ENCODE data around the gene SENP1. TPM values are rescaled to one million over a fixed set of nuclear protein-coding genes. Genes with fewer than 3 reads are reported as not detected.

The SENP1 gene
- polyA plus RNA-seq, 1 donor from 2014 or later: 14.0 TPM

DNA sequence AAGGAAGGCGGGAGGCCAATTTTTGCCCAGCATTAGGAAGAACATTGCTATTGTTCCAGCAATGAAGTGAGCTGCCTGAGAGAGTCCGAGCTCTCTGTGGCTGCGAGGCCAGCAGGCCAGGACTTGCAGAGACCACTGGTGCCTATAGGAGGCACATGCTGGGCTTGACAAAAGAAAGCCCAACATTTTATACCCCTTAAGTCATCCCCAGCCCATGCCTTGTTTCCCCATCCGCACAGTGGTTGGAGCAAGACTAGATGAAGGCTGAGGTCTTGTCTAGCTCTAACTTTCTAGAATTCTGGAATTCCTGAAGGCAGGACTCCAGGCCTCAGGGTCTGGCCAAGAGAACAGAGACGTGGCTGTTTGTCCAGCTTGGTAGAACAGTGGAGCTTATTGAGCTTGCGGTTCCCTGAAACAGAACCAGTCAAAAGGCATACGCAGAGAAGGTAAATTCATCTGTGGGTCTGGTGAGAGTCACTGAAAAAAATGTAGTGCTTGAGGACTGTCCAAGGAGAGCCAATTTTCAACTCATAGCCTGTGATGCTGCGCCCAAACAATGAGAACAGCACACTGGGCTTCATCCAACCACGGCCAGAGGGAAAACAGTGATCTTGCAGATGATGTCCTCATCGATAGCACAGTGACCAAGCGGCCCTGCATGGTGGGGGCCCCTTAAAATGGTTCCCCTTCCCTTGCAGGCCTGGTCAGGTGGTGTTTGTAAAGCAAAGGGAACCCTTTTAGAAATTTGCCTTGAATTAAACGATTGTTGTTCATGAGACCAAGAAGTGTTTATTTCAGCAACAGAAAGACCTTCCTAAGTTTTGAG lies 74.5 kb downstream of the SENP1 start:
- Histone ChIP-seq H4K20me1 (ENCODE audit: insufficient read depth) (no peaks in the 10 kb centered on the region), H3F3A (ENCODE audit: insufficient read depth, low read length, poor library complexity, severe bottlenecking) (no peaks in the 10 kb centered on the region), H3K9ac (ENCODE audit: low read length) (no peak overlapping the region), H3K9me3 (ENCODE audit: low read length) (no peaks in the 10 kb centered on the region), H3K79me2 (replicated peaks; ENCODE audit: insufficient read depth, low read length) (no peaks in the 10 kb centered on the region), H3K4me3 (ENCODE audit: low read length) (no peak overlapping the region), H3K27me3 (ENCODE audit: insufficient read depth, low read depth, low read length) (no peaks in the 10 kb centered on the region), H3K27ac (ENCODE audit: low read length) (no peak overlapping the region), H3K9me2 (ENCODE audit: insufficient read depth, low read length) (no peaks in the 10 kb centered on the region), H3K4me2 (ENCODE audit: low read length) (no peak overlapping the region), H3K36me3 (ENCODE audit: insufficient read depth, low read length) (no peaks in the 10 kb centered on the region), H2AFZ (ENCODE audit: low read depth, low read length) (no peak overlapping the region)
- no peak for TF ChIP-seq TAF1 (IDR thresholded peaks at IDR 0.05; ENCODE audit: low read depth)
- no peak for TF ChIP-seq REST (IDR thresholded peaks at IDR 0.05; ENCODE audit: borderline replicate concordance)
- no peak for TF ChIP-seq EP300 (conservative IDR thresholded peaks at IDR 0.05; ENCODE audit: poor library complexity, severe bottlenecking)
- TF ChIP-seq EZH2 (IDR thresholded peaks at IDR 0.05; ENCODE audit: borderline replicate concordance, insufficient read depth, low read length, poor library complexity, severe bottlenecking): no peak
- no peak for TF ChIP-seq SMC3 (conservative IDR thresholded peaks at IDR 0.05; ENCODE audit: poor library complexity)
- no peak for TF ChIP-seq POLR2AphosphoS5 (IDR thresholded peaks at IDR 0.05)
- no peak for TF ChIP-seq RAD21 (conservative IDR thresholded peaks at IDR 0.05)
- no peak for TF ChIP-seq MXI1 (conservative IDR thresholded peaks at IDR 0.05; ENCODE audit: poor library complexity, severe bottlenecking)
- TF ChIP-seq, protein P1, sequence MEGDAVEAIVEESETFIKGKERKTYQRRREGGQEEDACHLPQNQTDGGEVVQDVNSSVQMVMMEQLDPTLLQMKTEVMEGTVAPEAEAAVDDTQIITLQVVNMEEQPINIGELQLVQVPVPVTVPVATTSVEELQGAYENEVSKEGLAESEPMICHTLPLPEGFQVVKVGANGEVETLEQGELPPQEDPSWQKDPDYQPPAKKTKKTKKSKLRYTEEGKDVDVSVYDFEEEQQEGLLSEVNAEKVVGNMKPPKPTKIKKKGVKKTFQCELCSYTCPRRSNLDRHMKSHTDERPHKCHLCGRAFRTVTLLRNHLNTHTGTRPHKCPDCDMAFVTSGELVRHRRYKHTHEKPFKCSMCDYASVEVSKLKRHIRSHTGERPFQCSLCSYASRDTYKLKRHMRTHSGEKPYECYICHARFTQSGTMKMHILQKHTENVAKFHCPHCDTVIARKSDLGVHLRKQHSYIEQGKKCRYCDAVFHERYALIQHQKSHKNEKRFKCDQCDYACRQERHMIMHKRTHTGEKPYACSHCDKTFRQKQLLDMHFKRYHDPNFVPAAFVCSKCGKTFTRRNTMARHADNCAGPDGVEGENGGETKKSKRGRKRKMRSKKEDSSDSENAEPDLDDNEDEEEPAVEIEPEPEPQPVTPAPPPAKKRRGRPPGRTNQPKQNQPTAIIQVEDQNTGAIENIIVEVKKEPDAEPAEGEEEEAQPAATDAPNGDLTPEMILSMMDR (IDR thresholded peaks at IDR 0.05; ENCODE audit: poor library complexity, severe bottlenecking): no peak

DNA sequence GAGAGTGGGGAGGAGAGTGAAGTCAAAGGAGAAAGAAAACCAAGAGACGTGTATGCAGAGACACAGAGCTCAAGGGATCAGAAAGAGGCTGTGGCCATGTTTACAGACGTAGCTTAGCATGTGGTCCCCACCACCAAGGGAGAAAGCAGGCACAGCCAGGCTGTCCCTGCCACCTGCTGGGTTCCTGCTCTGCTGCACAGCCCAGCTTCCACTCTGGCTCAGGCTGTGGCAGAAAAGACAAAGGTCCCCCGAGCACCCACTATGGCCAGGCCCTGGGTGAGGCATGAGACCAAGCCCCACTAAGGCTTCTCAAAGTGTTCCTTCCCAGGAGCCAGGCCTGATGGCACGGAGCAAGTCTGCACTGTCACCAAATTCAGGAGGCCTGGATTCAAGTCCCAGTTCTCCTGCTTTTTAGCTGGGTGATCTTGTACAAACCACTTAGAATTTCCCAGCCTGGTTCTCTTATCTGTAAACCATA lies 75.7 kb downstream of the SENP1 start:
- Histone ChIP-seq H3K36me3 (ENCODE audit: insufficient read depth, low read length) (no peaks in the 10 kb centered on the region), H3K79me2 (replicated peaks; ENCODE audit: insufficient read depth, low read length) (no peaks in the 10 kb centered on the region), H2AFZ (ENCODE audit: low read depth, low read length) (no peak overlapping the region), H3K27ac (ENCODE audit: low read length) (no peak overlapping the region), H3K27me3 (ENCODE audit: insufficient read depth, low read depth, low read length) (no peaks in the 10 kb centered on the region), H3K9ac (ENCODE audit: low read length) (no peak overlapping the region), H3K4me3 (ENCODE audit: low read length) (no peak overlapping the region), H4K20me1 (ENCODE audit: insufficient read depth) (no peaks in the 10 kb centered on the region), H3K9me3 (ENCODE audit: low read length) (no peaks in the 10 kb centered on the region), H3K9me2 (ENCODE audit: insufficient read depth, low read length) (no peaks in the 10 kb centered on the region), H3K4me2 (ENCODE audit: low read length) (no peak overlapping the region), H3F3A (ENCODE audit: insufficient read depth, low read length, poor library complexity, severe bottlenecking) (no peaks in the 10 kb centered on the region)
- TF ChIP-seq TAF1 (IDR thresholded peaks at IDR 0.05; ENCODE audit: low read depth) (no peak), RAD21 (conservative IDR thresholded peaks at IDR 0.05) (no peak), POLR2AphosphoS5 (IDR thresholded peaks at IDR 0.05) (no peak), REST (IDR thresholded peaks at IDR 0.05; ENCODE audit: borderline replicate concordance) (no peak), MXI1 (conservative IDR thresholded peaks at IDR 0.05; ENCODE audit: poor library complexity, severe bottlenecking) (no peak), EP300 (conservative IDR thresholded peaks at IDR 0.05; ENCODE audit: poor library complexity, severe bottlenecking) (no peak), SMC3 (conservative IDR thresholded peaks at IDR 0.05; ENCODE audit: poor library complexity) (no peak)
- TF ChIP-seq, protein P1 (IDR thresholded peaks at IDR 0.05; ENCODE audit: poor library complexity, severe bottlenecking): no peak
